ENCODE data around the gene UBR4. TPM values are rescaled to one million over a fixed set of nuclear protein-coding genes. Genes with fewer than 3 reads are reported as not detected.

Gene UBR4
- total and polyA plus RNA-seq, 7 donors = 89.9 to 185 (median 118) TPM

DNA sequence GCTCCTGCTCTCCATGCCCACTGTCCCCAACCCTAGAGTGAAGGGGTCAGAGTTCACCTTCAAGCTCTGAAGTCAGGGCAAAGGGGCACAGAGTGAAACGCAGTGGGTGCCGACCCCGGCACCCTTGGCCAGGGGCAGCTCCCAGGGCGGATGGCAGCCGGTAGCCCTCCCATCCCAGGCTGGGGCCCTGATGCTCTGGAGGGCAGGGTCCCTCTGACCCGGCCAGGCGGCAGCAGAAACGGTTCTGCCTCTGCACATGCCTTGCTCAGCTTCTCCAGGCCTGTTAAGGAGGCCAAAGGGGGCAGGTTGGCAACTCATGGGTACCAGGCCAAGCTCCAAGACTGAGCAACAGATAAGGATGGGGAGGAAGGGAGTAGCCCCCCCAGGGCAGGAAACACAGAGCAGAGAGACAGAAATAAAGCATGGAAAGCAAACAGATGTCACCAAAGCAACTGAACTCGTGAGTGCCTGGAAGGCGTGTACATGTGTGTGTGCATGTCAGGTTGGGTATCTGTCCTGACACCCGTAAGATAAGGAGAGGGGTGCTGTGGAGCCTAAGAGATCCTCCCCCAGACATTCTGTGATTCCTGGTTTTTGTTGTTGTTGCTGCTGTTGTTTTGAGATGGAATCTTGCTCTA lies 141.3 kb downstream of the UBR4 start:
- Histone ChIP-seq H3K4me3 (no peak overlapping the region), H3K36me3 (ENCODE audit: insufficient read depth in 1 of 2, low read depth in 1 of 2) (peaks cover 0 to 13% of the 10 kb centered on the region in 2 donors), H3K27ac (no peak overlapping the region), H3K27me3 (ENCODE audit: insufficient read depth in 3 of 3, low read length in 2 of 3) (no peaks in the 10 kb centered on the region), H3K9me3 (no peaks in the 10 kb centered on the region), H3K4me1 (peaks cover 9% of the 10 kb centered on the region)
- no peak for DNase-seq
- WGBS, 3 donors = 66 to 76% (median 74%) methylated on average over 11 of the region's 11 CpGs
- TF ChIP-seq, protein P1, sequence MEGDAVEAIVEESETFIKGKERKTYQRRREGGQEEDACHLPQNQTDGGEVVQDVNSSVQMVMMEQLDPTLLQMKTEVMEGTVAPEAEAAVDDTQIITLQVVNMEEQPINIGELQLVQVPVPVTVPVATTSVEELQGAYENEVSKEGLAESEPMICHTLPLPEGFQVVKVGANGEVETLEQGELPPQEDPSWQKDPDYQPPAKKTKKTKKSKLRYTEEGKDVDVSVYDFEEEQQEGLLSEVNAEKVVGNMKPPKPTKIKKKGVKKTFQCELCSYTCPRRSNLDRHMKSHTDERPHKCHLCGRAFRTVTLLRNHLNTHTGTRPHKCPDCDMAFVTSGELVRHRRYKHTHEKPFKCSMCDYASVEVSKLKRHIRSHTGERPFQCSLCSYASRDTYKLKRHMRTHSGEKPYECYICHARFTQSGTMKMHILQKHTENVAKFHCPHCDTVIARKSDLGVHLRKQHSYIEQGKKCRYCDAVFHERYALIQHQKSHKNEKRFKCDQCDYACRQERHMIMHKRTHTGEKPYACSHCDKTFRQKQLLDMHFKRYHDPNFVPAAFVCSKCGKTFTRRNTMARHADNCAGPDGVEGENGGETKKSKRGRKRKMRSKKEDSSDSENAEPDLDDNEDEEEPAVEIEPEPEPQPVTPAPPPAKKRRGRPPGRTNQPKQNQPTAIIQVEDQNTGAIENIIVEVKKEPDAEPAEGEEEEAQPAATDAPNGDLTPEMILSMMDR (IDR thresholded peaks at IDR 0.05) = no peak
- no peak for ATAC-seq
- intact Hi-C loops (cut with DNase I) = no loop called here

DNA sequence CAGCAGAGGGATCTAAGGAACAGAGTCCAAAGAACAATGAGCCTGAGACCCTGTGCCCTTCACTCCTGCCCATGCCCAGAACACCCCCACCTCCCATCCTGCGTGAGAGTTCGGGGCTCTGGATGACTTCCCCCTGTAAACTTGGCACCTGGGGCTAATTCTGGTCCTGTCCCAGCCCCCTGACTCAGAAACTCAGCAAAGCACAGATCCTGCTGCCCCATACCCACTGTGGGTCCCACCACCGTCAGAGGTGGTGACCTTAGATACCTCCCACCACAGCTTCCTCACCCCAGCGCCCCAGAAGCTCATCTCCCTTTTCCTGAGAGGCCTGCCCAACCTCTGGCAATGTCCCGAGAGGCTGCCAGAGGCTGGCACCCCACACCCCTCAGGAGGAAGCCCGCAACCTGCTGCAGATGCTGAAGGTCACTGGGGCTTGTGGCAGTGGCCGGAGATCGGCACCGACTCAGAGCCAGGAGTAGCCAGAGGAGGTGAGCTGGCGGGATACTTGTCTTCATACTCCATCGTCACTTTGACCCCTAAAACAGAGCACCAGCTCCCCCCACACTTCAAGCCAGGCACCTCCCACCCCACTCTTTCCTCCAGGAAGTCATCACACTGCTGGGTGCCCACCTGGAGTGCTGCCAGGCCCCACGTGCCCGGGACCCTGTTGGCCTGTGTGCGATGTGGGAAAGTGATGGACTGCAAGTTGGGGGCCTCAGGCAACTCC lies 142.0 kb downstream of the UBR4 start:
- intact Hi-C loops (cut with DNase I) = no loop called here
- TF ChIP-seq, protein P1 (IDR thresholded peaks at IDR 0.05) = no peak

DNA sequence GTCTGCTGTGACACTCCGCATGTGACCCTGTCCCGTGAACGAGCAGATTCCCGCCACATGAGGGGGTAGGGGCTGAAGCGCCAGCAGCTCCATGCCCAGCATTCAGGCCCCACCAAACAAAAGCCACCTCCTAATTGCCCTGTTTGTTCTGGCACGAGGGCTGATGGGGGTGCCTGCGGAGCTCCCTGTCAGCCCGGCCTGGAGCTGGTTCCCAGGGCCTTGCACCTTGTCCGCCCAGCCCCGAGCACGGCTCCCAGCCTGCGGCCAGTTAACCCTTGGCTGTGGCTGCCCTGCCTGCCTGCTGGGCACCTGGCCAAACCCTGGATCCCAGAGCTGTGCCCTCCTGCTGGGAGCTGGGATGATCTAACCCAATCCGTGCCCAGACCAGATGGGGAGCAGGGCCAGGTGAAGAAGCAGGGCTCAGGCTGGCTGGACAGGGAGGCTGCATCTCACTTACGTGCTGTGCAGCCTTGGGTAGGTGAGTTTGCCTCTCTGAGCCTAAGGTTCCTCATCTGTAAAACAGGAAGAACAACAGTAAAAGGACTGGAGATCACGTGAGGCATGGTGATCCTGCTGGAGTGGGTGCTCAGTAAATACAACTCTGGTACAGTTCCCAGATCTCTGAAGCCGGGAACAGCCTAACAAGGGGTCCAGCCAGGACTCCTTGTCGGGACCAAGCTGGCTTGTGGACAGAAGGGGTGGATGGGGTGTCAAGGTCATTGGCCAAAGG lies 142.7 kb downstream of the UBR4 start:
- H3K27me3 ChIP-seq (ENCODE audit: insufficient read depth in 3 of 3, low read length in 2 of 3) = no peaks in the 10 kb centered on the region
- 36 to 43% (median 41%) methylated on average over 17 of the region's 17 CpGs for WGBS, 3 donors
- DNase-seq = no peak
- no peak overlapping the region for H3K27ac ChIP-seq
- TF ChIP-seq, protein P1 (IDR thresholded peaks at IDR 0.05) = no peak
- no peaks in the 10 kb centered on the region for H3K4me1 ChIP-seq
- H3K9me3 ChIP-seq = no peaks in the 10 kb centered on the region
- peaks cover 0 to under 1% of the 10 kb centered on the region in 2 donors for H3K36me3 ChIP-seq (ENCODE audit: insufficient read depth in 1 of 2, low read depth in 1 of 2)
- intact Hi-C loops (cut with DNase I) = no loop called here
- ATAC-seq = peak in 2 of 4 donors; percentile 18
- H3K4me3 ChIP-seq = no peak overlapping the region

More for the DNA sequence above, 142.0 kb downstream of the UBR4 start:
- Histone ChIP-seq H3K4me3 (no peak overlapping the region), H3K4me1 (peaks cover 2% of the 10 kb centered on the region), H3K9me3 (no peaks in the 10 kb centered on the region), H3K27me3 (ENCODE audit: insufficient read depth in 3 of 3, low read length in 2 of 3) (no peaks in the 10 kb centered on the region), H3K27ac (no peak overlapping the region), H3K36me3 (ENCODE audit: insufficient read depth in 1 of 2, low read depth in 1 of 2) (peaks cover 0 to 7% of the 10 kb centered on the region in 2 donors)
- ATAC-seq (no peak), DNase-seq (no peak)
- WGBS, 3 donors = 64 to 75% (median 68%) methylated on average over 14 of the region's 14 CpGs

DNA sequence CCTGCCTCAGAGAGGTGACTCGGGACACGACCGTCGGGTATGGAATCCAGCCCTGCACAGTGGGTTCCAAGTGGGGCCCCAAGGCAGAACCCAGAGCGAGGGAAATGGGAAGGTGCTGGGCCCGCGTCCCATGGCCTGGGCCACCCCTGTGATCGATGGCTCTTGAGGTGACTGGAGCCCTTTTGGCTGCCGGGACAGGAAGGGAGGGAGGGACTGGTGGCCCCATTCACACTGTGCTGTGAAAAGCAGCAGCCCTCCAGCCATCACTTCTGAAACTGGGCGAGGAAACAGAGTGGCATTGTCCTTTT lies 143.2 kb downstream of the UBR4 start:
- no peaks in the 10 kb centered on the region for H3K36me3 ChIP-seq (ENCODE audit: insufficient read depth in 1 of 2, low read depth in 1 of 2)
- intact Hi-C loops (cut with DNase I) = no loop called here
- H3K4me3 ChIP-seq = no peak overlapping the region
- H3K4me1 ChIP-seq = no peaks in the 10 kb centered on the region
- TF ChIP-seq, protein P1 (IDR thresholded peaks at IDR 0.05) = no peak
- no peak for DNase-seq
- no peaks in the 10 kb centered on the region for H3K9me3 ChIP-seq
- no peaks in the 10 kb centered on the region for H3K27me3 ChIP-seq (ENCODE audit: insufficient read depth in 3 of 3, low read length in 2 of 3)
- WGBS, 3 donors = 38 to 43% (median 43%) methylated on average over 10 of the region's 10 CpGs
- ATAC-seq = no peak
- H3K27ac ChIP-seq = no peak overlapping the region

Data from psoas muscle (tissue), 8 donors.